Retinal pigment epithelial cell (primary cell): ENCODE measurements around the gene ATP5PO.
"Not testable (repeated sequence)": the region's sequence is repeated elsewhere in the genome, so short reads cannot be mapped to it uniquely, and the experiment has no call there.

ENCODE experiments used
- DNase-seq: peaks from one replicate; pipeline ENCODE4 v3.0.0-alpha.2; 2010; ENCODE audit warnings: low read depth
- H3K4me3 ChIP-seq: 2 replicates; pipeline ENCODE4 v1.5.1; 2011; ENCODE audit warnings: mild to moderate bottlenecking, low read length, control low read depth, moderate library complexity
- TF ChIP-seq, protein P1 (sequence below): conservative IDR thresholded peaks from 2 replicates; pipeline ENCODE4 v1.5.1; 2011; ENCODE audit warnings: low read depth, low read length, control low read depth, inconsistent platforms

The ATP5PO gene

DNA sequence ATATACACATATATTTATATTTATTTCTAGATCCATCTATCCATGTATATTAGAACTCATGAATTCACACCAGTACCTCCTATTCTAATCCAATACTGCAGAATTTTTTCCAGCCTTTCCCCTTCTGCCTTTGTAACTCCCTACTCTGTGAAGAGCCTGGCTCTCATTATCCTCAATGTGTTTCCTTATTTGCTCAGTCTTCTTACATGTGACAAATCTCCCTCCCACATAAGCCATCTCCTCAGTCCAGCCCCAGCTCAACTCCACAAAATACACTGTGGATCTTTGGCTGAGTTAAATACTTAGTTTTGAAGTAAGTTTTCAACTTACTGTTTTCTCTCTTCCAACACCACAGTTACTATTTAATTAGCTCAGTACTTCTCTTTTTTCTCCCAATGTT, 45.7 kb downstream of the ATP5PO start:
- TF ChIP-seq, protein P1, sequence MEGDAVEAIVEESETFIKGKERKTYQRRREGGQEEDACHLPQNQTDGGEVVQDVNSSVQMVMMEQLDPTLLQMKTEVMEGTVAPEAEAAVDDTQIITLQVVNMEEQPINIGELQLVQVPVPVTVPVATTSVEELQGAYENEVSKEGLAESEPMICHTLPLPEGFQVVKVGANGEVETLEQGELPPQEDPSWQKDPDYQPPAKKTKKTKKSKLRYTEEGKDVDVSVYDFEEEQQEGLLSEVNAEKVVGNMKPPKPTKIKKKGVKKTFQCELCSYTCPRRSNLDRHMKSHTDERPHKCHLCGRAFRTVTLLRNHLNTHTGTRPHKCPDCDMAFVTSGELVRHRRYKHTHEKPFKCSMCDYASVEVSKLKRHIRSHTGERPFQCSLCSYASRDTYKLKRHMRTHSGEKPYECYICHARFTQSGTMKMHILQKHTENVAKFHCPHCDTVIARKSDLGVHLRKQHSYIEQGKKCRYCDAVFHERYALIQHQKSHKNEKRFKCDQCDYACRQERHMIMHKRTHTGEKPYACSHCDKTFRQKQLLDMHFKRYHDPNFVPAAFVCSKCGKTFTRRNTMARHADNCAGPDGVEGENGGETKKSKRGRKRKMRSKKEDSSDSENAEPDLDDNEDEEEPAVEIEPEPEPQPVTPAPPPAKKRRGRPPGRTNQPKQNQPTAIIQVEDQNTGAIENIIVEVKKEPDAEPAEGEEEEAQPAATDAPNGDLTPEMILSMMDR: no peak
- no peak for DNase-seq
- no peak overlapping the region for H3K4me3 ChIP-seq

DNA sequence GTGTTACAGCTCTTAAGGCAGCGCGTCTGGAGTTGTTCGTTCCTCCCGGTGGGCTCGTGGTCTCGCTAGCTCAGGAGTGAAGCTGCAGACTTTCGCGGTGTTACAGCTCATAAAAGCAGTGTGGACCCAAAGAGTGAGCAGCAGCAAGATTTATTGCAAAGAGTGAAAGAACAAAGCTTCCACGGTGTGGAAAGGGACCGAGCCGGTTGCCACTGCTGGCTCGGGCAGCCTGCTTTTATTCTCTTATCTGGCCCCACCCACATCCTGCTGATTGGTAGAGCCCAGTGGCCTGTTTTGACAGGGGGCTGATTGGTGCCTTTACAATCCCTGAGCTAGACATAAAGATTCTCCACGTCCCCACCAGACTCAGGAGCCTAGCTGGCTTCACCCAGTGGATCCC, 47.7 kb downstream of the ATP5PO start:
- DNase-seq, H3K4me3 ChIP-seq: not testable (repeated sequence)

DNA sequence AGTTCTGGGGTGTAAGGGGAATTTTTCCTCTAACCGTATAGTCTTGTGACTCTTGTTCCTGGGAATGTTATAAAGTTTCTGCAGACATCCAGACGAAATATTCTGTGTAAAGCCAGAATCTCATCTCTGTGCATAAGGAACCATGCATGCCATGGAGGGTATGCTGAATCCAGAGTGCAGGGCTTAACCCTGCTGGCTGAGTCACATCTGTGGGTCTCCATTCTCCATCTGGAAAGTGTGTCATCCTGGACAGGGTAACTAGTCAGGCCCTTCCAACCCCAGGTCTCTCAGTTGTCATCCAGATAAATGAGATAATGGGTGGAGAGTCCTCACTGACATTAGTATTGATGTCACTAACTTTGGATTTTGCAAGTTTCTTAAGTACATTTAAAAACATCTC, 48.8 kb downstream of the ATP5PO start:
- H3K4me3 ChIP-seq: no peak overlapping the region
- TF ChIP-seq, protein P1: no peak
- no peak for DNase-seq

DNA sequence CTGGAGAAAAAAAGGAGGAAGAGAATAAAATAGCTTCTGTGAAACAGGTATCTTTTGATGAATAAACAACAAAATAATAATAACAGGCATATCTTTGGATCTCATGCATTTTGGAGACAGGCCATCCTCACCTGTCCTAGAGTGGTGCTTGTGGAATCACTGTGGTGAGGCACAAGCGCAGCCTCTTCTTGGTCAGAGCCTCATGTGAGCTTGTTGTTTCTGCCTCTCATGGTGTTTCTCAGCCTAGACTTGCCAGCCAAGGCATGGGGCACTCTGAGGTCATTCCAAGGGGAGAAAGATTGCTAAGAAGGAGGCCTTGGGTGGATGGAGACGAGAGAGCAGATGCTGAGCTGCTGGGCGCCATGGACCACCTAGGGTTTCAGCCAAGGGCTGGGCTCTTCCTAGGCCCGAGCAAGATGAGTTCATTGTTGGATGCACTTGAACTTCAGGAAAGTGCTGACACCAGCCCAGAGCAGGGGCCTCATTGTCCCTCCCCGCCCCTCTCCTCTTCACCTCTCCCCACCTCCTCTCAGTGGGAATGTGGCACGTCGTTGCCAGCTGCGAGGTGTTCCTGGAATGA, 49.5 kb downstream of the ATP5PO start:
- no peak overlapping the region for H3K4me3 ChIP-seq
- no peak for DNase-seq
- TF ChIP-seq, protein P1: no peak

DNA sequence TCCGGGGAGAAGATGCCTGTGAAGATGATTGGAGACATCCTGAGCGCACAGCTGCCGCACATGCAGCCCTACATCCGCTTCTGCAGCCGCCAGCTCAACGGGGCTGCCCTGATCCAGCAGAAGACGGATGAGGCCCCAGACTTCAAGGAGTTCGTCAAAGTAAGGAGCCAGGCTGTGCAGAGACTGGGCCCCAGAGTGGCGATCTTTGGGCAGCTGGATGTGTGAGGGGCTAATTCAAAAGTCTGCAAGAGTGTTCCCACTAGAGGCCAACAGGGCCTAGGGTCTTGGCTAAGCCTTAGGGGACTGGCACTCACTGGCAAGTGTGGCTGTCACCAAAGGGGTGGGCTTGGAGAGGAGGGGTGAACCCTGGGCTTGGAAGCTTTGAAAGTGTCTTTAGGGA, 50.4 kb downstream of the ATP5PO start:
- TF ChIP-seq, protein P1: no peak
- no peak for DNase-seq
- no peak overlapping the region for H3K4me3 ChIP-seq

DNA sequence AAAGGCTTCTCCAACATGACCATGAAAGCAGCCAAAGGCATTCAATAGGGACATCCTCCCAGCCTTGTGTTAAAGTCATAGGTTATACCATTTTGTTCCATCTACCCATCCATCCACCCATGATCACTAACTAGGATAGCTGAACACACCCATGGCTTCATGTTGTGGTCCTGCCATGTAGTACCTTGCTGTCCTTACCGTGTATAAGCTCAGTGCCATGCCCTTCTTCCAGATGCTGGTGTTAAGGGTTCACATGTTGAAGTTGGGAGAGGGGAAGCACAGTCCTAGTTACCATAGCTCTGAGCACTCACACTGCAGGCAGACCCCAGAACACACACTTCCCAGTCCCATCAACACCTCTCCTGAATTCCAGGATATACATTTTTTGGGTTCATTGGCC, 51.5 kb downstream of the ATP5PO start:
- DNase-seq: no peak
- TF ChIP-seq, protein P1: no peak
- H3K4me3 ChIP-seq: no peak overlapping the region

DNA sequence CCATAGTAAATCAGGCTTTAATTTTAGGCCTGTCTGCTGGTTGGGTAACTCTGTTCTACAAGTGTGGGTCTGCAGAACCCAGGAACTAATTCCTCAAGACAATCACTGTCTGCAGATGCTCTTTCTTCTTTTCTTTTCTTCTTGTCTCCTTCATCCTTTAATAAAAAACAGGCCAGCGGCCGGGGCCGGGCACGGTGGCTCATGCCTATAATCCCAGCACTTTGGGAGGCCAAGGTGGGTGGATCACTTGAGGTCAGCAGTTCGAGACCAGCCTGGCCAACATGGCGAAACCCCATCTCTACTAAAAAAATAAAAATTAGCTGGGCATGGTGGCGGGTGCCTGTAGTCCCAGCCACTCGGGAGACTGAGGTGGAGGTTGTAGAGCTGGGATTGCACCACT, 52.4 kb downstream of the ATP5PO start:
- not testable (repeated sequence) for H3K4me3 ChIP-seq, DNase-seq

DNA sequence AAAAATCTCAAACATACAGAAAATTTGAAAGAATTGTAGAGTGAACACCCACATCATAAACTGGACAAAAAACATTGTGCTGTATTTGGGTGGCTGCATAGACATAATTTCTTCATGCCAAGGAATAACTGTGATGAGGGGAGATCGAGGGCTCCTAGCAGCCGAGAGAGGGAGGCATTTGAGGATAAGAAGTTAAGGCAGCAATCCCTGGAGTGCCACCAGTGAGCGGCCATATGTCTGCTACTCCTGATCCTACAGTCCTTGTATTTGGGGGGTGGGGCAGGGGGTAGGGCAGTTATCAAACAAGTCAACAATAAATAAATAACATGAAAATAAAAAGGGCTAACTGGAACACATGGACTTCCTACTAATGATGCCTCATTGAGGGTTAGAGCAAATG, 54.5 kb downstream of the ATP5PO start:
- TF ChIP-seq, protein P1: no peak
- H3K4me3 ChIP-seq: no peak overlapping the region
- DNase-seq: no peak
